H9 (cell line): ENCODE measurements around the gene QSOX2. TPM values are rescaled to one million over a fixed set of nuclear protein-coding genes. Genes with fewer than 3 reads are reported as not detected.

Source experiments
- DNase-seq: peaks from one replicate; pipeline ENCODE4 v3.0.0-alpha.2; 2017
- H2AFZ ChIP-seq: one replicate; pipeline ENCODE4 v1.6.1; 2013; ENCODE audit warnings: mild to moderate bottlenecking, low read length, control low read depth, moderate library complexity
- H2AK5ac ChIP-seq: 2 replicates; pipeline ENCODE4 v1.6.1; 2013; ENCODE audit warnings: low read length, control low read depth, mixed read lengths; ENCODE audit not compliant: insufficient read length
- H2BK120ac ChIP-seq: one replicate; pipeline ENCODE4 v1.6.1; 2013; ENCODE audit warnings: low read depth, mild to moderate bottlenecking, low read length, control low read depth, inconsistent platforms; ENCODE audit not compliant: poor library complexity, severe bottlenecking
- H2BK12ac ChIP-seq: 2 replicates; pipeline ENCODE4 v1.6.1; 2013; ENCODE audit warnings: low read length, control low read depth, mixed read lengths, low read depth; ENCODE audit not compliant: insufficient read length
- H2BK15ac ChIP-seq: 2 replicates; pipeline ENCODE4 v1.6.1; 2013; ENCODE audit warnings: low read depth, low read length, control low read depth
- H2BK20ac ChIP-seq: one replicate; pipeline ENCODE4 v1.6.1; 2013; ENCODE audit warnings: low read depth, mild to moderate bottlenecking, low read length, control low read depth, inconsistent platforms; ENCODE audit not compliant: poor library complexity, severe bottlenecking
- H2BK5ac ChIP-seq: 2 replicates; pipeline ENCODE4 v1.6.1; 2013; ENCODE audit warnings: low read length, control low read depth, mixed read lengths; ENCODE audit not compliant: insufficient read length
- H3K14ac ChIP-seq: 2 replicates; pipeline ENCODE4 v1.6.1; 2013; ENCODE audit warnings: low read length, control low read depth; ENCODE audit not compliant: insufficient read depth
- H3K18ac ChIP-seq: 2 replicates; pipeline ENCODE4 v1.6.1; 2013; ENCODE audit warnings: low read depth, mild to moderate bottlenecking, mixed read lengths, low read length, control low read depth; ENCODE audit not compliant: insufficient read length
- H3K23ac ChIP-seq: 2 replicates; pipeline ENCODE4 v1.6.1; 2013; ENCODE audit warnings: low read length, control low read depth, mixed read lengths, low read depth; ENCODE audit not compliant: insufficient read length
- H3K23me2 ChIP-seq: 2 replicates; pipeline ENCODE4 v1.6.1; 2013; ENCODE audit warnings: low read depth, mild to moderate bottlenecking, mixed read lengths, low read length, control low read depth; ENCODE audit not compliant: insufficient read length, poor library complexity, severe bottlenecking
- H3K27ac ChIP-seq: 2 replicates; pipeline ENCODE4 v1.5.1; 2013; ENCODE audit warnings: low read length, control low read depth, mixed read lengths, low read depth; ENCODE audit not compliant: insufficient read length
- H3K27me3 ChIP-seq: 2 replicates; pipeline ENCODE4 v1.6.1; 2013; ENCODE audit warnings: low read length, control low read depth, inconsistent platforms; ENCODE audit not compliant: insufficient read depth
- H3K4ac ChIP-seq: 2 replicates; pipeline ENCODE4 v1.6.1; 2013; ENCODE audit warnings: low read depth, mild to moderate bottlenecking, control low read depth, inconsistent platforms, low read length, moderate library complexity
- H3K4me1 ChIP-seq: 2 replicates; pipeline ENCODE4 v1.6.1; 2013; ENCODE audit warnings: low read length, control low read depth, inconsistent platforms; ENCODE audit not compliant: insufficient read depth
- H3K4me2 ChIP-seq: 2 replicates; pipeline ENCODE4 v1.6.1; 2013; ENCODE audit warnings: low read length, control low read depth, mixed read lengths; ENCODE audit not compliant: insufficient read length, insufficient read depth
- H3K56ac ChIP-seq: 2 replicates; pipeline ENCODE4 v1.6.1; 2013; ENCODE audit warnings: low read depth, mild to moderate bottlenecking, mixed read lengths, low read length, control low read depth; ENCODE audit not compliant: insufficient read length
- H3K79me1 ChIP-seq: 2 replicates; pipeline ENCODE4 v1.6.1; 2013; ENCODE audit warnings: low read depth, mild to moderate bottlenecking, moderate library complexity, low read length, control low read depth, inconsistent platforms; ENCODE audit not compliant: insufficient read depth, poor library complexity, severe bottlenecking
- H3K79me2 ChIP-seq: 2 replicates; pipeline ENCODE4 v1.6.1; 2013; ENCODE audit warnings: low read length, control low read depth, inconsistent platforms; ENCODE audit not compliant: insufficient read depth
- H3K9ac ChIP-seq: 2 replicates; pipeline ENCODE4 v1.6.1; 2013; ENCODE audit warnings: low read length, control low read depth, mixed read lengths; ENCODE audit not compliant: insufficient read length; ENCODE audit errors: extremely low read depth
- H3K9me3 ChIP-seq: one replicate; pipeline ENCODE4 v1.6.1; 2013; ENCODE audit warnings: low read depth, low read length, inconsistent platforms; ENCODE audit not compliant: control insufficient read depth
- H3T11ph ChIP-seq: one replicate; pipeline ENCODE4 v1.6.1; 2013; ENCODE audit warnings: mild to moderate bottlenecking, low read length, control low read depth, inconsistent platforms
- H4K20me1 ChIP-seq: one replicate; pipeline ENCODE4 v1.6.1; 2013; ENCODE audit not compliant: control insufficient read depth, insufficient read length, insufficient read depth
- H4K5ac ChIP-seq: 2 replicates; pipeline ENCODE4 v1.6.1; 2013; ENCODE audit warnings: low read depth, mild to moderate bottlenecking, mixed read lengths, low read length, control low read depth; ENCODE audit not compliant: insufficient read length
- H4K8ac ChIP-seq: replicated peaks from 2 replicates; pipeline ENCODE4 v1.6.1; 2013; ENCODE audit warnings: low read length, control low read depth, mixed read lengths, low read depth; ENCODE audit not compliant: insufficient read length
- H4K91ac ChIP-seq: 2 replicates; pipeline ENCODE4 v1.6.1; 2013; ENCODE audit warnings: low read depth, mild to moderate bottlenecking, moderate library complexity, mixed read lengths, low read length, control low read depth; ENCODE audit not compliant: insufficient read length
- H3K27ac Mint-ChIP-seq, 3 experiments: 2 replicates in 2 of 3; 3 replicates in 1 of 3; pipeline ENCODE4 v1.8.0; 2020 to 2021; ENCODE audit warnings: mixed read lengths in 3 of 3, mild to moderate bottlenecking in 1 of 3, moderate library complexity in 1 of 3
- H3K27me3 Mint-ChIP-seq: 2 replicates; pipeline ENCODE4 v1.8.0; 2021; ENCODE audit warnings: low read depth, mild to moderate bottlenecking, moderate library complexity, mixed read lengths
- H3K36me3 Mint-ChIP-seq, 3 experiments: 2 replicates in 2 of 3; 3 replicates in 1 of 3; pipeline ENCODE4 v1.8.0; 2020 to 2021; ENCODE audit warnings: low read depth in 3 of 3, mixed read lengths in 3 of 3; ENCODE audit not compliant: insufficient read depth in 1 of 3
- H3K4me1 Mint-ChIP-seq, 2 experiments: 2 replicates each; pipeline ENCODE4 v1.8.0; 2020; ENCODE audit warnings: mixed read lengths in 2 of 2
- H3K4me3 Mint-ChIP-seq, 2 experiments: 2 replicates in 1 of 2; 3 replicates in 1 of 2; pipeline ENCODE4 v1.8.0; 2020 to 2021; ENCODE audit warnings: mild to moderate bottlenecking in 2 of 2, mixed read lengths in 2 of 2, moderate library complexity in 1 of 2
- H3K9me3 Mint-ChIP-seq, 2 experiments: 2 replicates in 1 of 2; 3 replicates in 1 of 2; pipeline ENCODE4 v1.8.0; 2020; ENCODE audit warnings: mild to moderate bottlenecking in 2 of 2, mixed read lengths in 2 of 2, moderate library complexity in 1 of 2
- WGBS: extraction: QIAGEN DNeasy Blood & Tissue Kit; methylation state at CpG from one replicate; pipeline ENCODE4 v1.1.7; 2013; ENCODE audit warnings: missing lambda C conversion rate, low lambda C conversion rate, mixed read lengths; ENCODE audit not compliant: insufficient read length; ENCODE audit errors: extremely low coverage; 5-methylcytosine and 5-hydroxymethylcytosine counted together
- total RNA-seq: library from RNA; stranded (reverse); gene quantifications from 2 replicates; pipeline ENCODE4 v1.2.1, GENCODE V29; 2021
- TF ChIP-seq, protein P1 (sequence below): fragments of 200-600 bp; sonication (generic); conservative IDR thresholded peaks from 3 replicates; pipeline ENCODE4 v1.8.0; 2021; ENCODE audit warnings: antibody characterized with exemption, mild to moderate bottlenecking

Gene QSOX2
- total RNA-seq, 1 experiment from 2014 or later: 25.8 TPM

DNA sequence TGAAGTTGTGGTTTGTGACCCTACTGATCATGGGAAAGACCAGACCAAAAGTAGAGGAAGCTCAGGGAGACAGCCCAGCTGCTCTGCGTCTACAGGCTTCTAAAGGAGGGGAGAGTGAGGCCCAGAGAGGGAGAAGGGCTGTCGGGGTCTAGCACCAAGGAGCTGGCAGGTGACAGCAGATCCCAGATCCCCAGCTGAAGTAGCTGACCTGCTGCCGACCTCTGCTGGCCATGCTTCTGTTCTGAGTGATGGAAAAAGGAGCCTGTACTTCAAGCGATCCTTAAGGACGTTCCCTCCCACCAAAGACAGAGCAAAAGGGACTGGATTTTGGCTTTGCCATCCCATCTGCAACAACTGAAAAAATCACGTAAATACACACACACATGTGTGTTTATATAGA, 22.7 kb upstream of the QSOX2 start:
- Histone ChIP-seq H2BK12ac (no peak overlapping the region), H2BK15ac (no peak overlapping the region), H3K4ac (no peak overlapping the region), H4K8ac (no peak overlapping the region), H4K91ac (no peak overlapping the region), H3K79me1 (no peaks in the 10 kb centered on the region), H3K18ac (no peak overlapping the region), H3K23me2 (peaks cover 5% of the 10 kb centered on the region), H2AK5ac (no peak overlapping the region), H3K56ac (no peak overlapping the region), H2AFZ (no peak overlapping the region), H3K9me3 (no peaks in the 10 kb centered on the region), H3K27ac (no peak overlapping the region), H3K4me1 (no peaks in the 10 kb centered on the region), H4K20me1 (no peaks in the 10 kb centered on the region), H3K14ac (no peak overlapping the region), H3K4me2 (no peak overlapping the region), H2BK5ac (no peak overlapping the region), H3K23ac (no peak overlapping the region), H2BK20ac (no peak overlapping the region), H3T11ph (no peak overlapping the region), H2BK120ac (no peak overlapping the region), H3K79me2 (no peaks in the 10 kb centered on the region), H3K9ac (no peak overlapping the region), H4K5ac (no peak overlapping the region), H3K27me3 (no peaks in the 10 kb centered on the region)
- Mint-ChIP-seq H3K27me3 (peaks cover 14% of the 10 kb centered on the region), H3K27ac (peak overlapping the region in 1 of 3 experiments; percentile 62; a peak in 1 of 7 replicates), H3K4me1 (peaks cover 14 to 32% of the 10 kb centered on the region in 2 experiments), H3K4me3 (peak overlapping the region; percentile 67 to 77), H3K9me3 (no peaks in the 10 kb centered on the region), H3K36me3 (no peaks in the 10 kb centered on the region)
- peak; percentile 66 for DNase-seq
- WGBS: no CpG with 5 or more reads among the region's 6 CpGs
- TF ChIP-seq, protein P1, sequence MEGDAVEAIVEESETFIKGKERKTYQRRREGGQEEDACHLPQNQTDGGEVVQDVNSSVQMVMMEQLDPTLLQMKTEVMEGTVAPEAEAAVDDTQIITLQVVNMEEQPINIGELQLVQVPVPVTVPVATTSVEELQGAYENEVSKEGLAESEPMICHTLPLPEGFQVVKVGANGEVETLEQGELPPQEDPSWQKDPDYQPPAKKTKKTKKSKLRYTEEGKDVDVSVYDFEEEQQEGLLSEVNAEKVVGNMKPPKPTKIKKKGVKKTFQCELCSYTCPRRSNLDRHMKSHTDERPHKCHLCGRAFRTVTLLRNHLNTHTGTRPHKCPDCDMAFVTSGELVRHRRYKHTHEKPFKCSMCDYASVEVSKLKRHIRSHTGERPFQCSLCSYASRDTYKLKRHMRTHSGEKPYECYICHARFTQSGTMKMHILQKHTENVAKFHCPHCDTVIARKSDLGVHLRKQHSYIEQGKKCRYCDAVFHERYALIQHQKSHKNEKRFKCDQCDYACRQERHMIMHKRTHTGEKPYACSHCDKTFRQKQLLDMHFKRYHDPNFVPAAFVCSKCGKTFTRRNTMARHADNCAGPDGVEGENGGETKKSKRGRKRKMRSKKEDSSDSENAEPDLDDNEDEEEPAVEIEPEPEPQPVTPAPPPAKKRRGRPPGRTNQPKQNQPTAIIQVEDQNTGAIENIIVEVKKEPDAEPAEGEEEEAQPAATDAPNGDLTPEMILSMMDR: peak; percentile 44
